Keratinocyte (primary cell): Measurements from ENCODE around the gene TP73. TPM values are rescaled to one million over a fixed set of nuclear protein-coding genes. Genes with fewer than 3 reads are reported as not detected.
A peak's percentile ranks its signal among the peaks of the same experiment; 100 is the strongest.

Source experiments
- DNase-seq: peaks from one replicate; pipeline ENCODE4 v3.0.0-alpha.2; 2011; ENCODE audit warnings: low read depth, missing footprints, low spot score
- FAIRE-seq: peaks from 2 replicates; lab custom pipeline; 2011; peaks lifted over from hg19 to GRCh38; lab: Jason Lieb, UNC
- H2AFZ ChIP-seq: 2 replicates; pipeline ENCODE4 v1.6.0; 2012; ENCODE audit warnings: low read length, control low read depth, inconsistent platforms; ENCODE audit not compliant: control insufficient read depth
- H3K27ac ChIP-seq: 2 replicates; pipeline ENCODE4 v1.5.1; 2011; ENCODE audit warnings: low read length; ENCODE audit not compliant: control insufficient read depth, insufficient read depth
- H3K27me3 ChIP-seq: 3 replicates; pipeline ENCODE4 v1.6.0; 2011; ENCODE audit warnings: low read length; ENCODE audit not compliant: control insufficient read depth, insufficient read depth; ENCODE audit errors: extremely low read depth
- H3K36me3 ChIP-seq, 2 experiments: 2 replicates in 1 of 2; 3 replicates in 1 of 2; pipeline ENCODE4 v1.5.1; 2011; ENCODE audit warnings: low read length in 2 of 2, mild to moderate bottlenecking in 1 of 2; ENCODE audit not compliant: control insufficient read depth in 2 of 2, insufficient read depth in 2 of 2; ENCODE audit errors: extremely low read depth in 1 of 2
- H3K4me1 ChIP-seq: 3 replicates; pipeline ENCODE4 v1.5.1; 2011; ENCODE audit warnings: low read length; ENCODE audit not compliant: control insufficient read depth, insufficient read depth; ENCODE audit errors: extremely low read depth
- H3K4me2 ChIP-seq: 3 replicates; pipeline ENCODE4 v1.6.0; 2011; ENCODE audit warnings: low read depth, low read length; ENCODE audit not compliant: control insufficient read depth, insufficient read depth; ENCODE audit errors: extremely low read depth
- H3K4me3 ChIP-seq, 3 experiments: fragments of 200-600 bp in 1 of 3; sonication (generic) in 1 of 3; 2 replicates in 2 of 3; 3 replicates in 1 of 3; pipeline ENCODE4 v1.5.1; 2011 to 2016; ENCODE audit warnings: low read length in 3 of 3, mild to moderate bottlenecking in 3 of 3, control low read depth in 2 of 3, inconsistent platforms in 1 of 3, low read depth in 1 of 3, mixed read lengths in 1 of 3, mixed run types in 1 of 3, moderate library complexity in 1 of 3; ENCODE audit not compliant: control insufficient read depth in 2 of 3, insufficient read depth in 2 of 3; ENCODE audit errors: extremely low read depth in 1 of 3
- H3K79me2 ChIP-seq: 2 replicates; pipeline ENCODE4 v1.6.0; 2012; ENCODE audit warnings: low read length; ENCODE audit not compliant: control insufficient read depth, insufficient read depth
- H3K9ac ChIP-seq: 3 replicates; pipeline ENCODE4 v1.6.0; 2011; ENCODE audit warnings: low read length; ENCODE audit not compliant: control insufficient read depth, insufficient read depth; ENCODE audit errors: extremely low read depth
- H3K9me1 ChIP-seq: 3 replicates; pipeline ENCODE4 v1.6.0; 2011; ENCODE audit warnings: low read length; ENCODE audit not compliant: control insufficient read depth, insufficient read depth; ENCODE audit errors: extremely low read depth
- H3K9me3 ChIP-seq: 2 replicates; pipeline ENCODE4 v1.5.1; 2012; ENCODE audit warnings: low read depth, low read length; ENCODE audit not compliant: control insufficient read depth
- H4K20me1 ChIP-seq: 3 replicates; pipeline ENCODE4 v1.6.0; 2011; ENCODE audit warnings: low read length; ENCODE audit not compliant: control insufficient read depth, insufficient read depth; ENCODE audit errors: extremely low read depth
- EZH2 ChIP-seq: IDR thresholded peaks from one replicate; pipeline ENCODE4 v1.6.1; 2012; ENCODE audit warnings: inconsistent platforms, mild to moderate bottlenecking, low read length, moderate library complexity
- dilution Hi-C: fragments of 300-500 bp; cut with MboI; formaldehyde crosslinking; loops from one replicate; pipeline ENCODE4 v1.7.0; 2020; ENCODE audit warnings: low sequenced_read_pairs; ENCODE audit not compliant: extremely low pct_ligation_motif_present
- polyA plus RNA-seq, 5 experiments: library from polyadenylated mRNA; depleted of rRNA in 3 of 5; stranded (reverse) in 3 of 5; stranded (forward) in 1 of 5; unstranded in 1 of 5; fragments of >200 nt; gene quantifications; 1 replicate in 1 of 5; 2 replicates in 3 of 5; 3 replicates in 1 of 5; pipeline versions ENCODE4 v1.2.1 to v1.2.3, GENCODE V29; 2011 to 2012; ENCODE audit warnings: missing spikeins in 2 of 5, low read depth in 1 of 5, low replicate concordance in 1 of 5
- TF ChIP-seq, protein P1 (sequence below), 3 experiments: IDR thresholded peaks in 1 of 3; conservative IDR thresholded peaks in 1 of 3; optimal IDR thresholded peaks in 1 of 3; 2 replicates in 2 of 3; 3 replicates in 1 of 3; pipeline versions ENCODE3 to v1.5.1; 2011; ENCODE audit warnings: low read length in 3 of 3, mild to moderate bottlenecking in 3 of 3, moderate library complexity in 2 of 3, control low read depth in 1 of 3, inconsistent platforms in 1 of 3; ENCODE audit not compliant: insufficient read depth in 2 of 3; ENCODE audit errors: extremely low read depth in 1 of 3

Gene TP73
- polyA plus RNA-seq, 1 donor (not counting 4 experiments of a cell fraction or from before 2014, with no cell fraction given), result 0.14 TPM

DNA sequence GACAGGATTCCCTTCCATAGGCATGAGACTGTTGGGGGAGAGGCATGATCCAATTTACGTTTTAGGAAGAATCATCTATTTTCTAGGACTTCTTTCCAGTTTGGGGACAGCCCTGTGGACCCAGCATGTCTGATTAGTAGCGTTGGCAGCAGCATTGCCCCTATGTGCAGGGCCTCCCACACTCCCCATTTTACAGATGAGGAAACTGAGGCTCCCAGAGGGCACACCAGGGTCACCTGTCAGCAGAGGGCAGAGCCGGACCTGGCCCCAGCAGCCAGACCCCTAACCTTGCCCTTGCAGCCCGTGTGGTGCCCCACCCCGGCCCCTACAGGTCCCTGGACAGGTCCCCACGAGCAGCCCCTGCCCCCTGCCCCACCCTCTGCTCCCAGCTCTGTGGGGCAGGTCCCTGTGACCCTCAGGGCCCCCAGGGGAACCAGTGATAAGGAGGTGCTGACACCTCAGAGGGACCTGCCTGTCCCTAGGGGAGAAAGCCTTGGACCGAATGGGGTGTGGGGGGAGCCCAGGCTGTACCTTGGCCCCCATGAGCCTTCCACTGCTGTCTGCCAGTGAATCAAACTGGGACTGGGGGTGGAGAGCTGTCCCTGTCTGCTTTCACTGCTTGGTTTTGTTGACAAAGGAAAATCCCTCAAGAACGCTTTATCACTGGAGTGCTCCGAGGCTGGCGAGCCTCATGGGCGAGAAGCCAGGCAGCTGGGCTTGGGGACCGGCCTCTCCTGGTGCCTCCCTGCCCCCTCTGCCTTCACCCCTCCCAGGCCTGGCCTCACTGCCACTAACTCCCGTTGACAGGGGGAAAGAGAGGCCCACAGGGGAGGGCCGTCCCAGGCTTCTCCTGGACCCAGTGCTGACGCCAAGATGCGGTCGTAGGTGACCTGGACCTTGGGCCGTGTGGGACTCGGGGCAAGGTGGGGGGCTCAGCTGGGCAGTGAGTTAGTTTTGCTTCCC lies 60.5 kb downstream of the TP73 start:
- dilution Hi-C loops, result no loop called here
- H3K9me1 ChIP-seq, result peaks cover 2% of the 10 kb centered on the region
- H3K9ac ChIP-seq, result peak overlapping the region; percentile 31
- H3K4me1 ChIP-seq, result peaks cover 49% of the 10 kb centered on the region
- no peaks in the 10 kb centered on the region for H3K79me2 ChIP-seq
- peak overlapping the region; percentile 61 for H3K27ac ChIP-seq
- H3K9me3 ChIP-seq, result no peaks in the 10 kb centered on the region
- no peak for TF ChIP-seq EZH2
- peaks cover 22% of the 10 kb centered on the region for H3K27me3 ChIP-seq
- FAIRE-seq (no peak), DNase-seq (no peak)
- no peak overlapping the region for H2AFZ ChIP-seq
- no peaks in the 10 kb centered on the region for H3K36me3 ChIP-seq
- H3K4me2 ChIP-seq, result peak overlapping the region; percentile 69
- H3K4me3 ChIP-seq, result no peak overlapping the region
- H4K20me1 ChIP-seq, result no peaks in the 10 kb centered on the region

DNA sequence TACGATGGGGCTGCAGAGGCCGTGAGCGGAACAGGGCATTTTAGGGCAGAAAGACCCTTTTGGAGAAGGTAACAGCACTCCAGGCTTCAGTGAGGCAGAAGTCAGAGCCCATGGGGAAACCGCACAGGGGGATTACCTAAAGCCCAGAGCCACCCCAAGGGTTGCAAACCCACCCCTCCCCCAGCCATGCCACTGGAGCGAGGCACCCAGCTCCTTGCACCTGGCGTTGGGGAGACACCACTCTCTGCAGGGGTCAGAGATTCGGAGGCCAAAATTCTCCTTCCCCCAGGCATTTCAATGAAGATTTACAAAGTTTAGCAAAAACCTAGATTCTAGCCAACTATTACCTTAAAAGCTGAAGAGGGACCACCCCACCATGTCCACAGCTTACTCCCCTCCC lies 61.5 kb downstream of the TP73 start:
- Histone ChIP-seq H3K79me2 (no peaks in the 10 kb centered on the region), H3K4me2 (no peak overlapping the region), H3K9ac (no peak overlapping the region), H3K9me1 (peaks cover 2% of the 10 kb centered on the region), H3K36me3 (no peaks in the 10 kb centered on the region), H3K9me3 (no peaks in the 10 kb centered on the region), H2AFZ (no peak overlapping the region), H3K4me1 (peaks cover 48% of the 10 kb centered on the region), H4K20me1 (no peaks in the 10 kb centered on the region), H3K27ac (no peak overlapping the region), H3K4me3 (no peak overlapping the region), H3K27me3 (peaks cover 15% of the 10 kb centered on the region)
- TF ChIP-seq EZH2, result no peak
- TF ChIP-seq, protein P1, sequence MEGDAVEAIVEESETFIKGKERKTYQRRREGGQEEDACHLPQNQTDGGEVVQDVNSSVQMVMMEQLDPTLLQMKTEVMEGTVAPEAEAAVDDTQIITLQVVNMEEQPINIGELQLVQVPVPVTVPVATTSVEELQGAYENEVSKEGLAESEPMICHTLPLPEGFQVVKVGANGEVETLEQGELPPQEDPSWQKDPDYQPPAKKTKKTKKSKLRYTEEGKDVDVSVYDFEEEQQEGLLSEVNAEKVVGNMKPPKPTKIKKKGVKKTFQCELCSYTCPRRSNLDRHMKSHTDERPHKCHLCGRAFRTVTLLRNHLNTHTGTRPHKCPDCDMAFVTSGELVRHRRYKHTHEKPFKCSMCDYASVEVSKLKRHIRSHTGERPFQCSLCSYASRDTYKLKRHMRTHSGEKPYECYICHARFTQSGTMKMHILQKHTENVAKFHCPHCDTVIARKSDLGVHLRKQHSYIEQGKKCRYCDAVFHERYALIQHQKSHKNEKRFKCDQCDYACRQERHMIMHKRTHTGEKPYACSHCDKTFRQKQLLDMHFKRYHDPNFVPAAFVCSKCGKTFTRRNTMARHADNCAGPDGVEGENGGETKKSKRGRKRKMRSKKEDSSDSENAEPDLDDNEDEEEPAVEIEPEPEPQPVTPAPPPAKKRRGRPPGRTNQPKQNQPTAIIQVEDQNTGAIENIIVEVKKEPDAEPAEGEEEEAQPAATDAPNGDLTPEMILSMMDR (optimal IDR thresholded peaks at IDR 0.05 in 1 of 3, IDR thresholded peaks at IDR 0.05 in 1 of 3, conservative IDR thresholded peaks at IDR 0.05 in 1 of 3; ENCODE audit: extremely low read depth in 1 of 3, insufficient read depth in 2 of 3, low read length in 3 of 3), result no peak
- dilution Hi-C loops, result no loop called here
- FAIRE-seq, result no peak
- no peak for DNase-seq
